CD8-positive, alpha-beta memory T cell (primary cell): ENCODE measurements around the gene CPA5. TPM values are rescaled to one million over a fixed set of nuclear protein-coding genes. Genes with fewer than 3 reads are reported as not detected.
"Not testable (repeated sequence)": the region's sequence is repeated elsewhere in the genome, so short reads cannot be mapped to it uniquely, and the experiment has no call there.

Experiments used
- CTCF ChIA-PET: fragments of 350-600 bp; sonication (Branson Sonifier 250); formaldehyde crosslinking; loops from one replicate; lab custom pipeline; 2021; ENCODE audit warnings: antibody characterized with exemption; lab: Charles Lee
- POLR2A ChIA-PET: fragments of 350-600 bp; sonication (Branson Sonifier 250); formaldehyde crosslinking; loops from one replicate; lab custom pipeline; 2021; ENCODE audit warnings: antibody characterized with exemption; lab: Charles Lee
- DNase-seq, 5 donors: peaks; one replicate each; pipeline versions ENCODE4 v3.0.0 to v3.0.0-alpha.2; 2020 to 2022; ENCODE audit warnings: mixed read lengths in 1 of 5
- H3K27ac ChIP-seq: one replicate; pipeline ENCODE4 v1.7.0; 2013; ENCODE audit warnings: low read depth, mild to moderate bottlenecking, low read length, moderate library complexity
- H3K27me3 ChIP-seq: 2 replicates; pipeline ENCODE4 v1.7.0; 2013; ENCODE audit warnings: low read length, mild to moderate bottlenecking; ENCODE audit not compliant: insufficient read depth, poor library complexity, severe bottlenecking
- H3K36me3 ChIP-seq: 2 replicates; pipeline ENCODE4 v1.7.0; 2013; ENCODE audit warnings: mild to moderate bottlenecking, low read length, moderate library complexity; ENCODE audit not compliant: insufficient read depth
- H3K4me1 ChIP-seq: 2 replicates; pipeline ENCODE4 v1.7.0; 2013; ENCODE audit warnings: mild to moderate bottlenecking, low read length, moderate library complexity; ENCODE audit not compliant: insufficient read depth
- H3K4me3 ChIP-seq: 2 replicates; pipeline ENCODE4 v1.7.0; 2013; ENCODE audit warnings: mild to moderate bottlenecking, low read length
- H3K9me3 ChIP-seq: 2 replicates; pipeline ENCODE4 v1.7.0; 2013; ENCODE audit warnings: mild to moderate bottlenecking, low read length
- H3K27ac Mint-ChIP-seq, 8 donors: one replicate each; pipeline ENCODE4 v1.8.0; 2020 to 2021; ENCODE audit warnings: mixed read lengths in 8 of 8, mild to moderate bottlenecking in 6 of 8, inconsistent platforms in 3 of 8, moderate library complexity in 3 of 8
- H3K27me3 Mint-ChIP-seq, 2 donors: one replicate each; pipeline ENCODE4 v1.8.0; 2020 to 2021; ENCODE audit warnings: mixed read lengths in 2 of 2, mild to moderate bottlenecking in 1 of 2, moderate library complexity in 1 of 2
- H3K36me3 Mint-ChIP-seq, 3 donors: one replicate each; pipeline ENCODE4 v1.8.0; 2020 to 2021; ENCODE audit warnings: mixed read lengths in 3 of 3, inconsistent platforms in 1 of 3, mild to moderate bottlenecking in 1 of 3
- H3K4me1 Mint-ChIP-seq, 3 donors: one replicate each; pipeline ENCODE4 v1.8.0; 2020 to 2021; ENCODE audit warnings: mixed read lengths in 3 of 3, inconsistent platforms in 1 of 3, mild to moderate bottlenecking in 1 of 3
- H3K4me3 Mint-ChIP-seq, 7 donors: one replicate each; pipeline ENCODE4 v1.8.0; 2020 to 2021; ENCODE audit warnings: mixed read lengths in 7 of 7, mild to moderate bottlenecking in 6 of 7, moderate library complexity in 4 of 7, inconsistent platforms in 2 of 7
- H3K9me3 Mint-ChIP-seq, 5 donors: one replicate each; pipeline ENCODE4 v1.8.0; 2020 to 2022; ENCODE audit warnings: mixed read lengths in 5 of 5, mild to moderate bottlenecking in 3 of 5, moderate library complexity in 2 of 5, inconsistent platforms in 1 of 5
- polyA plus RNA-seq: library from polyadenylated mRNA; unstranded; fragments of 300-500 nt; fragmentation: Illumina TruSeq; gene quantifications from one replicate; pipeline ENCODE4 v1.2.3, GENCODE V29; 2021
- total RNA-seq, 2 experiments: library from RNA; stranded (reverse); gene quantifications; one replicate each; pipeline ENCODE4 v1.2.3, GENCODE V29; 2021

CPA5 gene
- total and polyA plus RNA-seq, 3 experiments from 2014 or later = 1.0 to 30.5 (median 2.0) TPM

DNA sequence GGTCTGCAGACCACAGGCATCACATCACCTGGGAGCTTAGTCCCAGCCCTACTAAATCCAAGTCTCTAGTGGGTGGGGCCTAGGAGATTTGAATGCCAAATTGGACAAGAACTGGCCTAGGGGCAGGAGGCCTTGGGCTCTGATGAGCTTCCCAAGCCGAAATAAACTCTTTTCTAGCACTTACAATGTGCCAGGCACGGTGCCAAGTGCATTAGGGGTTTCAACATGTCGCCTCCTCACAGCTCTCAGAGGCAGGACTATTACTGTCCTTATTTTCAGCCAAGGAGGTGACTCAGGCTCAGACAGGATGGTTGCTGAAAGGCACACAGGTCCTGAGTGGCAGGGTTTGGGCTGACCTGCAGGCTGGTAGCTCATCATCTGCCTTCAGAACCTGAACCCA, 26.4 kb downstream of the CPA5 start:
- peaks cover 15% of the 10 kb centered on the region for H3K4me1 ChIP-seq
- POLR2A ChIA-PET = no interaction called here
- H3K9me3 Mint-ChIP-seq = peaks cover 0 to 2% (median 0%) of the 10 kb centered on the region in 5 donors
- peaks cover 0 to 2% (median under 1%) of the 10 kb centered on the region in 3 donors for H3K36me3 Mint-ChIP-seq
- no peak for DNase-seq
- peaks cover 24 to 37% (median 32%) of the 10 kb centered on the region in 3 donors for H3K4me1 Mint-ChIP-seq
- H3K27ac ChIP-seq = no peak overlapping the region
- no peak overlapping the region for H3K4me3 Mint-ChIP-seq
- H3K9me3 ChIP-seq = peaks cover 1% of the 10 kb centered on the region
- CTCF ChIA-PET = no interaction called here
- H3K27me3 Mint-ChIP-seq = peaks cover 0 to 1% of the 10 kb centered on the region in 2 donors
- H3K36me3 ChIP-seq = no peaks in the 10 kb centered on the region
- H3K27me3 ChIP-seq = no peaks in the 10 kb centered on the region
- no peak overlapping the region for H3K4me3 ChIP-seq
- H3K27ac Mint-ChIP-seq = no peak overlapping the region

DNA sequence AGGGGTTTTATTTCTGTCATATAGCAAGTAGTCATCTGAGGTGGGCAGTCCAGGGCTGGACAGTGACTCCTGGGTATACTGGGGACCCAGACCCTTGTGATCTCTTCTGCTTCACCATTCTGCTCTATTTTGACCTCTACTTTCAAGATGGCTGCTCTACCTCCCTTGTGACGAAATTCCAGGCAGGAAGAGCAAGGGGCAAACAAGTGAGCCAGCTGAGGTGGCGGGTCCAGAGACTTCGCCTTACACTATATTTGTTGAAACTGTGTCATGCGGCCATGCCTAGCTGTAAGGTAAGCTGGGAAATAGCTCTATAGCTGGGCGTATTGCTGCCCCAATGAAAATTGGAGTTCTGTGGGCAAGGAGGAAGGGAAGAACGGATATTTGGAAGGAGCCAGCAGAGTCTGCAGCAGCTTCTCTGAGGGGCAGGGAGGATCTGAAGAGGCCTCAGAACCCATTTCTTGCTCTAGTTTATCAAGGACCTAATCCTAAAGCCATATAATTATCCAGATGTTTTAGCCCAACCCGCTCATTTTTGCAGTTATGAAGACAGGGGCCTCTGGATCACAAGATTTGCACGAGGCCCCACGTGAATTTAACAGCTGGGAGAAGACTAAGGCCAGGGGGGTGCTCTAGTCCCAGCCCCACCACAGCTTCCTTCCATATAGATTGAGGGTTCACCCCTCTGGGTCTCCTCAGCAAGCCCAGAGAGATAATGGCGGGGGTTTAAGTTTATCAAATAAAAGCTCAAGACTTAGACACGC, 28.0 kb downstream of the CPA5 start:
- peaks cover 0 to 7% (median 4%) of the 10 kb centered on the region in 3 donors for H3K36me3 Mint-ChIP-seq
- no peaks in the 10 kb centered on the region for H3K36me3 ChIP-seq
- H3K4me1 Mint-ChIP-seq = peaks cover 15 to 22% (median 20%) of the 10 kb centered on the region in 3 donors
- DNase-seq = no peak
- H3K27me3 ChIP-seq = no peaks in the 10 kb centered on the region
- peaks cover 4 to 9% (median 7%) of the 10 kb centered on the region in 5 donors for H3K9me3 Mint-ChIP-seq
- H3K27ac ChIP-seq = no peak overlapping the region
- no peak overlapping the region for H3K4me3 Mint-ChIP-seq
- H3K27ac Mint-ChIP-seq = no peak overlapping the region
- H3K4me3 ChIP-seq = no peak overlapping the region
- H3K9me3 ChIP-seq = peaks cover 6% of the 10 kb centered on the region
- H3K27me3 Mint-ChIP-seq = no peaks in the 10 kb centered on the region
- CTCF ChIA-PET = no interaction called here
- H3K4me1 ChIP-seq = peaks cover 10% of the 10 kb centered on the region
- POLR2A ChIA-PET = no interaction called here

DNA sequence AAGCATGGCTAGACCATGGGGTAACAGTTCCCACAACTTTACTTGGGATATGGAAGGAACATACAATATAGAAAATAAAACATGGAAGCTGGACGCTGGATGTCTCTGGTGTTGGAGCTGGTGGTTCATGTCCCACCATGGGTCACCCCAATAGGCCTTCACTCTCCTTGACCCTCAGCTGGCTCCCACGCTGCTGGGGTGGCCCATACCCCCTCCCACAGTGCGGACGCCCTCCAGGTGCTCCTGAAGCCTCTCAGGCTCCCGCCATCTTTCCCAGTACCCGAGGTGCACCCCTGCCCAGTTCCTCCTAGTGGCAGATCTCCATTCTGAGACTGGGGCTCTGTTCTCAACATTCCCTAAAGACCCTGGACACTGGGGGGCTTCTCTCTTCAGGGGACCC, 29.9 kb downstream of the CPA5 start:
- Histone ChIP-seq H3K4me1 (peaks cover 3% of the 10 kb centered on the region), H3K27ac (no peak overlapping the region), H3K4me3 (no peak overlapping the region), H3K9me3 (peaks cover 6% of the 10 kb centered on the region), H3K27me3 (no peaks in the 10 kb centered on the region), H3K36me3 (no peaks in the 10 kb centered on the region)
- Mint-ChIP-seq H3K27me3 (peaks cover 0 to 3% of the 10 kb centered on the region in 2 donors), H3K36me3 (peaks cover 0 to 7% (median 4%) of the 10 kb centered on the region in 3 donors), H3K4me3 (no peak overlapping the region), H3K27ac (peak overlapping the region in 1 of 8 donors; percentile 43), H3K9me3 (peaks cover 4 to 9% (median 7%) of the 10 kb centered on the region in 5 donors), H3K4me1 (peaks cover 2 to 6% (median 5%) of the 10 kb centered on the region in 3 donors)
- POLR2A ChIA-PET = interaction anchor here (0.5 kb wide), 1 partner anchor 45 kb away, joined by 3 read pairs; no protein-coding TSS in a partner anchor
- no peak for DNase-seq
- CTCF ChIA-PET = no interaction called here

DNA sequence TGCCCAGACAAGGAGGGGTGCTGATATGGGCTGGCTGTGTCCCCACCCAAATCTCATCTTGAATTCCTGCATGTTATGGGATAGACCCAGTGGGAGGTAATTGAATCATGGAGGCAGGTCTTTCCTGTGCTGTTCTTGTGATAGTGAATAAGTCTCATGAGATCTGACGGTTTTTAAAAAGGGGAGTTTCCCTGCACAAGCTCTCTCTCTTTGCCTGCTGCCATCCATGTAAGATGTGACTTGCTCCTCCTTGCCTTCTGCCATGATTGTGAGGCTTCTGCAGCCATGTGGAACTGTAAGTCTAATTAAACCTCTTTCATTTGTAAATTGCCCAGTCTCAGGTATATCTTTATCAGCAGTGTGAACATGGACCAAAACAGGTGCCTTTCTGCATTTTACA, 31.8 kb downstream of the CPA5 start:
- DNase-seq, H3K4me3 ChIP-seq, H3K27me3 Mint-ChIP-seq, CTCF ChIA-PET, H3K4me1 Mint-ChIP-seq, H3K36me3 Mint-ChIP-seq, H3K9me3 ChIP-seq, H3K4me3 Mint-ChIP-seq, H3K9me3 Mint-ChIP-seq, H3K4me1 ChIP-seq, H3K36me3 ChIP-seq, POLR2A ChIA-PET, H3K27me3 ChIP-seq, H3K27ac ChIP-seq: not testable (repeated sequence)
- H3K27ac Mint-ChIP-seq = peak overlapping the region in 1 of 8 donors; percentile 1

DNA sequence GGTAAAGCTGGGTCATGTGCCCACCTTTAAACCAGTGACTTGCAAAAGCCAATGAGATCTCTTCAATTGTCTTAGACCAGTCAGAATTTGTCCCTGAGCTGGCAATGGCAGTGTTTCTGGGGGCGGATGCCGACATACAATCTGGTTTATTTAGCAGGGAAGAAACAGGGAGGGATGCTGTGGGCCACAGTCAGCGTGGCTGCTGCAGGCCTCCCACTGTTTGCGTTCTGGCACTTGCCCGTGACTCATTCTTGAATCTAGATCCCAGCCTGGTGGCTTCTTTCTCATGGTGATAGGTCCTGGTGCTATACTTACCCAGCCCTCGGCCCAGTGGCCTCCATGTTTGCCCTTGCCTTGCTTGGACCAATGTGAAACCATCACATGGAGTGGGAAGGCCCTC, 32.6 kb downstream of the CPA5 start:
- CTCF ChIA-PET = no interaction called here
- POLR2A ChIA-PET = no interaction called here
- Mint-ChIP-seq H3K27ac (no peak overlapping the region), H3K4me3 (no peak overlapping the region), H3K9me3 (peaks cover 4 to 9% (median 7%) of the 10 kb centered on the region in 5 donors), H3K36me3 (peaks cover 0 to 7% (median 2%) of the 10 kb centered on the region in 3 donors), H3K4me1 (no peaks in the 10 kb centered on the region), H3K27me3 (peaks cover 0 to 3% of the 10 kb centered on the region in 2 donors)
- no peak for DNase-seq
- Histone ChIP-seq H3K36me3 (no peaks in the 10 kb centered on the region), H3K9me3 (peaks cover 6% of the 10 kb centered on the region), H3K4me3 (no peak overlapping the region), H3K27ac (no peak overlapping the region), H3K4me1 (no peaks in the 10 kb centered on the region), H3K27me3 (no peaks in the 10 kb centered on the region)

DNA sequence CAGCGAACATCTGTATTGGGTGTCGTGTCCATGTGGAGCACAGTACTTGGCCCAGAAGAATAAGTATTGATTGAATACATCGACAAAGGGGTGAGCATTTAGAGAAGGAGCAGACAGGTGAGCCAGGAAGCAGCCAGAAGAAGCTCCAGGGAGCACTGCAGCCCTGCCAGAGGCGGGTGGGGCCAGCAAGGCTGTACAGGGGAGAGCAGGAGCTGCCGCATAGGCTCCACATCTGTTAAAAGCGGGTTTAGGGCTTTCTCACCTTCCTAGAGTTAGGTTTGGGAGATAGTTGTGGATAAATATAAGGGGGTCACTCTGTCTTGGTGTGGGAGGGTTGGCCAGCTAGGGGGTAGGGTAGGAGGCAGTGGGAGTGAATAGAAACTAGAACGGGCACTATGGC, 34.4 kb downstream of the CPA5 start:
- Histone ChIP-seq H3K4me3 (no peak overlapping the region), H3K27ac (no peak overlapping the region), H3K27me3 (no peaks in the 10 kb centered on the region), H3K36me3 (no peaks in the 10 kb centered on the region), H3K4me1 (no peaks in the 10 kb centered on the region), H3K9me3 (peaks cover 6% of the 10 kb centered on the region)
- H3K9me3 Mint-ChIP-seq = peaks cover 4 to 9% (median 7%) of the 10 kb centered on the region in 5 donors
- peak overlapping the region in 1 of 8 donors; percentile 87 for H3K27ac Mint-ChIP-seq
- H3K4me3 Mint-ChIP-seq = no peak overlapping the region
- peaks cover 0 to 7% (median 2%) of the 10 kb centered on the region in 3 donors for H3K36me3 Mint-ChIP-seq
- H3K27me3 Mint-ChIP-seq = peaks cover 0 to 3% of the 10 kb centered on the region in 2 donors
- no peak for DNase-seq
- POLR2A ChIA-PET = no interaction called here
- CTCF ChIA-PET = no interaction called here
- no peaks in the 10 kb centered on the region for H3K4me1 Mint-ChIP-seq

DNA sequence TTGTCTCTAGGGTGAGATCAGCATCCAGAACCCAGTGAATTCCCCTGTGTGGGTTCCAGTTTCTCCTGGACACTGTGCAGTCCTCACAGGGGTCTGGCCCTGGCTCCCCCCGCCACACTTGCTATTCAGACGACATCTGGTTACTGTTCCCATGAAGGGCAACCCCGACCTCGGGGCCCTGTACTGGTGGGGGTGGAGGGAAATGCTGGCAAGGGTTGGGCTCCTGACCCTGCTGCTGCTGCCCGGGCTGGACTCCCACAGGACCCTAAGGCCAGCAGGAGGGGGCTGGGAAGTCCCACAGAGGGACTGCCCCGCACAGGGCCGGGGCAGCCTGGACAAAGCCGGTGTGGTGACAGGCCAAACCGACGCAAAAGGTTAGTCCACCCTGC, 34.9 kb downstream of the CPA5 start:
- Mint-ChIP-seq H3K27ac (peak overlapping the region in 1 of 8 donors; percentile 87), H3K36me3 (peaks cover 0 to 7% (median 2%) of the 10 kb centered on the region in 3 donors), H3K4me1 (no peaks in the 10 kb centered on the region), H3K9me3 (peaks cover 4 to 9% (median 7%) of the 10 kb centered on the region in 5 donors), H3K27me3 (peaks cover 0 to 3% of the 10 kb centered on the region in 2 donors), H3K4me3 (no peak overlapping the region)
- no peaks in the 10 kb centered on the region for H3K36me3 ChIP-seq
- H3K27me3 ChIP-seq = no peaks in the 10 kb centered on the region
- no peak overlapping the region for H3K27ac ChIP-seq
- peaks cover 6% of the 10 kb centered on the region for H3K9me3 ChIP-seq
- DNase-seq = no peak
- H3K4me1 ChIP-seq = no peaks in the 10 kb centered on the region
- POLR2A ChIA-PET = no interaction called here
- no peak overlapping the region for H3K4me3 ChIP-seq
- CTCF ChIA-PET = no interaction called here
